Neutrophil (primary cell): ENCODE results near the gene PC.
"Not testable (repeated sequence)": the region's sequence is repeated elsewhere in the genome, so short reads cannot be mapped to it uniquely, and the experiment has no call there.

Experiments used
- H3K27ac ChIP-seq: fragments of 200-600 bp; sonication (generic); 2 replicates; pipeline ENCODE4 v1.5.1; 2016; ENCODE audit warnings: mild to moderate bottlenecking, moderate library complexity
- H3K27me3 ChIP-seq: fragments of 200-600 bp; sonication (generic); 2 replicates; pipeline ENCODE4 v1.6.0; 2016; ENCODE audit warnings: mild to moderate bottlenecking
- H3K36me3 ChIP-seq: fragments of 200-600 bp; sonication (generic); 2 replicates; pipeline ENCODE4 v1.5.1; 2017
- H3K4me1 ChIP-seq, 2 experiments: fragments of 200-600 bp in 1 of 2; sonication (generic) in 1 of 2; 1 replicate in 1 of 2; 2 replicates in 1 of 2; pipeline versions ENCODE4 v1.5.1 to v1.6.1; 2013 to 2016; ENCODE audit warnings: low read depth in 1 of 2, low read length in 1 of 2, mild to moderate bottlenecking in 1 of 2, moderate library complexity in 1 of 2; ENCODE audit not compliant: control insufficient read depth in 1 of 2, insufficient read depth in 1 of 2
- H3K4me3 ChIP-seq, 2 experiments: fragments of 200-600 bp in 1 of 2; sonication (generic) in 1 of 2; 1 replicate in 1 of 2; 2 replicates in 1 of 2; pipeline ENCODE4 v1.5.1; 2013 to 2016; ENCODE audit warnings: low read depth in 1 of 2, low read length in 1 of 2, mild to moderate bottlenecking in 1 of 2, moderate library complexity in 1 of 2
- H3K9me3 ChIP-seq: fragments of 200-600 bp; sonication (generic); 2 replicates; pipeline ENCODE4 v1.5.1; 2016
- TF ChIP-seq, protein P1 (sequence below): fragments of 200-600 bp; sonication (generic); IDR thresholded peaks from 2 replicates; pipeline ENCODE4 v1.5.1; 2016; ENCODE audit warnings: antibody characterized with exemption

PC gene

DNA sequence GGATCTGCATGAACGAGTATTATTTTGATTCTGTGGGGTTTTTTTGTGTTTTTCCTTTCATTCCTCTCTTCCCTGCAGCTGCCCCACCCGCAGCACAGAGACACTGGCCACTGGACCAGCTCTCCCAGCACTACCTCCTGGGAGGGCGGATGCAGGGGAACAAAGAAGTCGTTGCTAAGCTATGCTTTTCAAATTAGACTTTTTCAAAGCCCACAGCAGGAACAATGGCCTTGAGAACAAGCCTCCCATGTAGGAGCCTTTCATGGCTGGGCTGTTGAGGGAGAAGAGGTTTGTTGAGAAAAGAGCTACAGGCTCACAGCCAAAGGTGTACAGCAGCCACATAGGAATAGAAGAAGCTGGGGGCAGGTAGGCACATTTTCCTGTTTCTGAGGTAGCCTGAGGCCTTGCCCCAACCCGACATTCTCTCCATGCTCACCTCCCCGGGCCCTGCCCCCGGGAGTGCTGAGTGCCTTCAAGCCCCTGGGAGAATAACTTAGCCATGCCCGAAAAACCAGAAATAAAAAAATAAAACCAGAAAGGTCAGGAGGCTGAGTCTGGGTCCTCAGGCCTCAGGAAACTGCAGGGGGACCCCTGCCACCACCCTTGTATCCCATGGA, 44.2 kb upstream of the PC start:
- Histone ChIP-seq H3K27me3 (peaks cover 10% of the 10 kb centered on the region), H3K36me3 (no peaks in the 10 kb centered on the region), H3K4me3 (no peak overlapping the region), H3K9me3 (no peaks in the 10 kb centered on the region), H3K4me1 (no peaks in the 10 kb centered on the region), H3K27ac (no peak overlapping the region)
- TF ChIP-seq, protein P1, sequence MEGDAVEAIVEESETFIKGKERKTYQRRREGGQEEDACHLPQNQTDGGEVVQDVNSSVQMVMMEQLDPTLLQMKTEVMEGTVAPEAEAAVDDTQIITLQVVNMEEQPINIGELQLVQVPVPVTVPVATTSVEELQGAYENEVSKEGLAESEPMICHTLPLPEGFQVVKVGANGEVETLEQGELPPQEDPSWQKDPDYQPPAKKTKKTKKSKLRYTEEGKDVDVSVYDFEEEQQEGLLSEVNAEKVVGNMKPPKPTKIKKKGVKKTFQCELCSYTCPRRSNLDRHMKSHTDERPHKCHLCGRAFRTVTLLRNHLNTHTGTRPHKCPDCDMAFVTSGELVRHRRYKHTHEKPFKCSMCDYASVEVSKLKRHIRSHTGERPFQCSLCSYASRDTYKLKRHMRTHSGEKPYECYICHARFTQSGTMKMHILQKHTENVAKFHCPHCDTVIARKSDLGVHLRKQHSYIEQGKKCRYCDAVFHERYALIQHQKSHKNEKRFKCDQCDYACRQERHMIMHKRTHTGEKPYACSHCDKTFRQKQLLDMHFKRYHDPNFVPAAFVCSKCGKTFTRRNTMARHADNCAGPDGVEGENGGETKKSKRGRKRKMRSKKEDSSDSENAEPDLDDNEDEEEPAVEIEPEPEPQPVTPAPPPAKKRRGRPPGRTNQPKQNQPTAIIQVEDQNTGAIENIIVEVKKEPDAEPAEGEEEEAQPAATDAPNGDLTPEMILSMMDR = no peak

DNA sequence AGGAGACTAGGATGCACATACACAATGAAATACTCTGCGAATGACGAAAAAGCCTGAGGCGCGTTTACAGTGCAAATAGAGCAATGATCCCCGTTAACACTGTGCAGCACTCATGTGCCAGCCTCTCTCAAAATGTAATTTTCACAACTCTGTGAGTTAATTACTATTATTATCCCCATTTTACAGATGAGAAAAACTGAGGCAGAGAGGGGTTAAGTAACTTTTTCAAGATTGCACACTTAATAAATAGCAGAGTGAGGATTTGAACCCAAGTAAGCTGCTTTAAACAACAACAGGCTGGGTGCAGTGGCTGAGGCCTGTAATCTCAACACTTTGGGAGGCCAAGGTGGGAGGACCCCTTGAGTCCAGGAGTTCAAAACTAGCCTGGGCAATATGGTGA, 43.1 kb upstream of the PC start:
- Histone ChIP-seq H3K27ac (no peak overlapping the region), H3K4me3 (no peak overlapping the region), H3K9me3 (no peaks in the 10 kb centered on the region), H3K36me3 (no peaks in the 10 kb centered on the region), H3K27me3 (peaks cover 13% of the 10 kb centered on the region), H3K4me1 (no peaks in the 10 kb centered on the region)
- TF ChIP-seq, protein P1 = no peak

- Histone ChIP-seq H3K4me1 (no peaks in the 10 kb centered on the region), H3K27me3 (peaks cover 18% of the 10 kb centered on the region), H3K36me3 (no peaks in the 10 kb centered on the region), H3K9me3 (no peaks in the 10 kb centered on the region), H3K27ac (no peak overlapping the region), H3K4me3 (no peak overlapping the region)
- TF ChIP-seq, protein P1 = no peak
These were observed 41.4 kb upstream of the PC start for GRCh38 chr11:66999555-66999954.

DNA sequence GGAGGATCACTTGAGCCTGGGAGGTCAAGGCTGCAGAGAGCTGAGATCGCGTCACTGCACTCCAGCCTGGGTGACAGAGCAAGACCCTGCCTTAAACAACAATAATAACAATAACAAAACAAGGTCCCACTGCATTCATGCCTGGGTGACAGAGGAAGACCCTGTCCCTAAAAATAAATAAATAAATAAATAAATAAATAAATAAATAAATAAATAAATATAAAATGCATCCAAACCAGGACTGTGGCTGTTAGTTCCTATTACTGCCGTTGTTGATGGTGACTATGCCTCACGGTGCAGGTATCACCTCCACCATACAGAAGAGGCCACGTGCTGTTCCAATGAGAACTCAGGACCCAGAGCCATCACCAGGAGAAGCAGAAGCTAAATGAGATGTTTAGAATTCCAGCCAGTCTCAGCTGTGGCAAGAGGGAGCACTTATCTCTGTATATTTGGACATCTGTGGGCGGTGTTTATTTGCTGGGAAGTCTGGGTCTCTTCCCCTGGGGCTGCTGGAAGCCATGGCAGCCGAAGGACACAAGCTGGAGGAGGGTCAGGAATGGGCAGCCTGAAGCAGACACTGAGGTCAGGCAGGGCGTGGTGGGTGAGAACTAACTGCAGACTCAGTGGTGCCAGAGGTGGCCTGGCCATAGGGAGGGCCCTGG, 38.6 kb upstream of the PC start:
- Histone ChIP-seq H3K4me1 (no peaks in the 10 kb centered on the region), H3K27me3 (peaks cover 31% of the 10 kb centered on the region), H3K4me3 (no peak overlapping the region), H3K9me3 (no peaks in the 10 kb centered on the region), H3K27ac (no peak overlapping the region), H3K36me3 (no peaks in the 10 kb centered on the region)
- TF ChIP-seq, protein P1 = no peak

GRCh38 chr11:66992041-66992440, 33.9 kb upstream of the PC start:
- peaks cover 26% of the 10 kb centered on the region for H3K27me3 ChIP-seq
- no peaks in the 10 kb centered on the region for H3K9me3 ChIP-seq
- no peak overlapping the region for H3K27ac ChIP-seq
- no peaks in the 10 kb centered on the region for H3K36me3 ChIP-seq
- no peak overlapping the region for H3K4me3 ChIP-seq
- H3K4me1 ChIP-seq = no peaks in the 10 kb centered on the region
- TF ChIP-seq, protein P1 = no peak

GRCh38 chr11:66989360-66989759, 31.2 kb upstream of the PC start:
- not testable (repeated sequence) for H3K9me3 ChIP-seq, H3K36me3 ChIP-seq, H3K4me1 ChIP-seq, H3K4me3 ChIP-seq, H3K27ac ChIP-seq
- peaks cover 39% of the 10 kb centered on the region for H3K27me3 ChIP-seq

- not testable (repeated sequence) for H3K4me1 ChIP-seq, H3K27ac ChIP-seq, H3K4me3 ChIP-seq, H3K36me3 ChIP-seq, H3K9me3 ChIP-seq
- peaks cover 45% of the 10 kb centered on the region for H3K27me3 ChIP-seq
These were observed 30.6 kb upstream of the PC start for GRCh38 chr11:66988741-66989140.
